Calu3 (cell line): ENCODE measurements around the gene SH3PXD2A. TPM values are rescaled to one million over a fixed set of nuclear protein-coding genes. Genes with fewer than 3 reads are reported as not detected.

Experiments used
- BruUV-seq: library from RNA; stranded (reverse); fragments of 400-500 nt; replicated peaks from 2 replicates; lab custom pipeline; 2021; lab: Mats Ljungman, UMichigan
- CTCF ChIA-PET: fragments of 300-600 bp; sonication (Branson Sonifier 250); formaldehyde crosslinking; loops from one replicate; lab custom pipeline; 2022; ENCODE audit warnings: antibody characterized with exemption; lab: Charles Lee
- DNase-seq: peaks from one replicate; pipeline ENCODE4 v3.0.0; 2022
- H3K27ac Mint-ChIP-seq: one replicate; pipeline ENCODE4 v1.8.0; 2022; ENCODE audit warnings: mixed read lengths; ENCODE audit not compliant: unreplicated experiment
- H3K27me3 Mint-ChIP-seq: one replicate; pipeline ENCODE4 v1.8.0; 2022; ENCODE audit warnings: mixed read lengths; ENCODE audit not compliant: unreplicated experiment
- H3K36me3 Mint-ChIP-seq: one replicate; pipeline ENCODE4 v1.8.0; 2022; ENCODE audit warnings: mild to moderate bottlenecking, moderate library complexity, mixed read lengths; ENCODE audit not compliant: insufficient read depth, unreplicated experiment
- H3K4me1 Mint-ChIP-seq: one replicate; pipeline ENCODE4 v1.8.0; 2022; ENCODE audit warnings: mild to moderate bottlenecking, low read depth, mixed read lengths; ENCODE audit not compliant: unreplicated experiment
- H3K4me3 Mint-ChIP-seq: one replicate; pipeline ENCODE4 v1.8.0; 2022; ENCODE audit warnings: mild to moderate bottlenecking, low read depth, moderate library complexity, mixed read lengths; ENCODE audit not compliant: unreplicated experiment
- H3K9me3 Mint-ChIP-seq: one replicate; pipeline ENCODE4 v1.8.0; 2022; ENCODE audit warnings: low read depth, mixed read lengths; ENCODE audit not compliant: unreplicated experiment
- intact Hi-C: fragments of 100-400 bp; cut with micrococcal nuclease; formaldehyde crosslinking; loops from one replicate; pipeline ENCODE4 v1.10.0; 2022; ENCODE audit not compliant: unreplicated experiment
- total RNA-seq: library from RNA; stranded (reverse); gene quantifications from 2 replicates; pipeline ENCODE4 v1.2.3, GENCODE V29; 2022
- TF ChIP-seq, protein P1 (sequence below): fragments of 200-600 bp; IDR thresholded peaks from one replicate; pipeline ENCODE4 v1.8.0; 2022; ENCODE audit warnings: antibody characterized with exemption; ENCODE audit not compliant: unreplicated experiment

The SH3PXD2A gene
- total RNA-seq, 1 experiment from 2014 or later, result 7.5 TPM

DNA sequence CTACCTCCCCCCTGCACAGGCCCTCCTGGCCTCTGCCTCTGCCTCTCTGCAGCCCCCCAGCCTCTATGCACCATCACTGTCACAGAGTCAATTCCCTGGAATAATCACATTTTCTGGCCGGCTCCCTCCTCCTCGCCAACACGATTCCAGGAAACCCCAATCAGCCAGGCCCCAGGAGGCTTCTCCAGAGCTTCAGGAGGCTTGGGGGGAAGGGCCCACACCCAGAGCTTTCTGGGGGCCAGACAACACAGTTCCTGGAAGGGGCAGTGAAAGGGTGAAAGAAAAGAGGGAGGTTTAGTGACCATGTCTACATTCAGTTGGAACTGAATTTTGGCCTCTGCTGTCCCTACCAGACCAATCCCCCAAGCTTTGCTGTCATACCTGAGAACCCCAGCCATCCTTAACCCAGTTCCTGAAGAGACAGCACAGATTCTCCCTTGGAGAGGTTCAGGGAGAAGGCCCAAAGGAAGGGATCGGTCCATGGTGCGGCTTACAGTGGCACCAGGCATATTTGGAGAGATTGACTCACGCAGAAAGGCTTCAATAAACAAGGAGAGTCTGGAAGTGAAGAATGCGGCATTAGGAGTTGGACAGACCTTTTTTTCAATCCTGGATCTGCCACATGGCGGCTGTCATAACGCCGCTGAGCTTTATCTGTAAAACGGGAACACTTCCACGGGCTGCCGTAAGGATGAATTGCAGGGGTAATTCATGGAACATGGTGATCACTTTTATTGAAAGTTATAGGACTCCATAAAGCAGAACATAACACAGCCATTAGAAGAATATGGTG, 272.8 kb downstream of the SH3PXD2A start:
- peaks cover 12% of the 10 kb centered on the region for H3K27me3 Mint-ChIP-seq
- TF ChIP-seq, protein P1, sequence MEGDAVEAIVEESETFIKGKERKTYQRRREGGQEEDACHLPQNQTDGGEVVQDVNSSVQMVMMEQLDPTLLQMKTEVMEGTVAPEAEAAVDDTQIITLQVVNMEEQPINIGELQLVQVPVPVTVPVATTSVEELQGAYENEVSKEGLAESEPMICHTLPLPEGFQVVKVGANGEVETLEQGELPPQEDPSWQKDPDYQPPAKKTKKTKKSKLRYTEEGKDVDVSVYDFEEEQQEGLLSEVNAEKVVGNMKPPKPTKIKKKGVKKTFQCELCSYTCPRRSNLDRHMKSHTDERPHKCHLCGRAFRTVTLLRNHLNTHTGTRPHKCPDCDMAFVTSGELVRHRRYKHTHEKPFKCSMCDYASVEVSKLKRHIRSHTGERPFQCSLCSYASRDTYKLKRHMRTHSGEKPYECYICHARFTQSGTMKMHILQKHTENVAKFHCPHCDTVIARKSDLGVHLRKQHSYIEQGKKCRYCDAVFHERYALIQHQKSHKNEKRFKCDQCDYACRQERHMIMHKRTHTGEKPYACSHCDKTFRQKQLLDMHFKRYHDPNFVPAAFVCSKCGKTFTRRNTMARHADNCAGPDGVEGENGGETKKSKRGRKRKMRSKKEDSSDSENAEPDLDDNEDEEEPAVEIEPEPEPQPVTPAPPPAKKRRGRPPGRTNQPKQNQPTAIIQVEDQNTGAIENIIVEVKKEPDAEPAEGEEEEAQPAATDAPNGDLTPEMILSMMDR, result no peak

GRCh38 chr10:103581499-103581898, 273.9 kb downstream of the SH3PXD2A start:
- H3K4me1 Mint-ChIP-seq, result peaks cover 9% of the 10 kb centered on the region
- H3K9me3 Mint-ChIP-seq, result no peaks in the 10 kb centered on the region
- no TSS peak for BruUV-seq
- CTCF ChIA-PET, result no interaction called here
- H3K4me3 Mint-ChIP-seq, result no peak overlapping the region
- intact Hi-C loops, result no loop called here
- H3K27me3 Mint-ChIP-seq, result peaks cover 13% of the 10 kb centered on the region
- no peak for DNase-seq
- TF ChIP-seq, protein P1, result no peak
- H3K36me3 Mint-ChIP-seq, result no peaks in the 10 kb centered on the region
- H3K27ac Mint-ChIP-seq, result no peak overlapping the region

More for the DNA sequence above, 272.8 kb downstream of the SH3PXD2A start:
- no TSS peak for BruUV-seq
- Mint-ChIP-seq H3K4me3 (no peak overlapping the region), H3K36me3 (no peaks in the 10 kb centered on the region), H3K9me3 (no peaks in the 10 kb centered on the region), H3K4me1 (peaks cover 9% of the 10 kb centered on the region), H3K27ac (no peak overlapping the region)
- CTCF ChIA-PET, result interaction anchor here (0.6 kb wide), 1 partner anchor 103 kb away, joined by 18 read pairs; no protein-coding TSS in a partner anchor
- intact Hi-C loops, result no loop called here
- DNase-seq, result no peak

GRCh38 chr10:103580430-103580829, 274.9 kb downstream of the SH3PXD2A start:
- H3K4me1 Mint-ChIP-seq, result peaks cover 19% of the 10 kb centered on the region
- no peak overlapping the region for H3K4me3 Mint-ChIP-seq
- intact Hi-C loops, result no loop called here
- CTCF ChIA-PET, result interaction anchor here (0.5 kb wide), 1 partner anchor 487 kb away, joined by 4 read pairs; no protein-coding TSS in a partner anchor
- no peak overlapping the region for H3K27ac Mint-ChIP-seq
- TF ChIP-seq, protein P1, result no peak
- no peaks in the 10 kb centered on the region for H3K36me3 Mint-ChIP-seq
- no peak for DNase-seq
- H3K27me3 Mint-ChIP-seq, result peaks cover 23% of the 10 kb centered on the region
- H3K9me3 Mint-ChIP-seq, result no peaks in the 10 kb centered on the region
- no TSS peak for BruUV-seq

GRCh38 chr10:103580011-103580410, 275.4 kb downstream of the SH3PXD2A start:
- intact Hi-C loops, result no loop called here
- no peaks in the 10 kb centered on the region for H3K9me3 Mint-ChIP-seq

More at GRCh38 chr10:103580011-103580410, 275.4 kb downstream of the SH3PXD2A start:
- CTCF ChIA-PET, result no interaction called here
- TF ChIP-seq, protein P1, result no peak
- Mint-ChIP-seq H3K4me3 (no peak overlapping the region), H3K36me3 (no peaks in the 10 kb centered on the region), H3K27ac (no peak overlapping the region), H3K4me1 (peaks cover 19% of the 10 kb centered on the region), H3K27me3 (peaks cover 24% of the 10 kb centered on the region)
- DNase-seq, result no peak
- no TSS peak for BruUV-seq
